GM21529 (cell line): ENCODE measurements around the gene RASEF.
"Not testable (repeated sequence)": the region's sequence is repeated elsewhere in the genome, so short reads cannot be mapped to it uniquely, and the experiment has no call there.

ENCODE experiments used
- ATAC-seq: cut with Tn5 transposase; IDR thresholded peaks from one replicate; pipeline ENCODE4 v1.9.1; 2021; ENCODE audit not compliant: unreplicated experiment

The RASEF gene

DNA sequence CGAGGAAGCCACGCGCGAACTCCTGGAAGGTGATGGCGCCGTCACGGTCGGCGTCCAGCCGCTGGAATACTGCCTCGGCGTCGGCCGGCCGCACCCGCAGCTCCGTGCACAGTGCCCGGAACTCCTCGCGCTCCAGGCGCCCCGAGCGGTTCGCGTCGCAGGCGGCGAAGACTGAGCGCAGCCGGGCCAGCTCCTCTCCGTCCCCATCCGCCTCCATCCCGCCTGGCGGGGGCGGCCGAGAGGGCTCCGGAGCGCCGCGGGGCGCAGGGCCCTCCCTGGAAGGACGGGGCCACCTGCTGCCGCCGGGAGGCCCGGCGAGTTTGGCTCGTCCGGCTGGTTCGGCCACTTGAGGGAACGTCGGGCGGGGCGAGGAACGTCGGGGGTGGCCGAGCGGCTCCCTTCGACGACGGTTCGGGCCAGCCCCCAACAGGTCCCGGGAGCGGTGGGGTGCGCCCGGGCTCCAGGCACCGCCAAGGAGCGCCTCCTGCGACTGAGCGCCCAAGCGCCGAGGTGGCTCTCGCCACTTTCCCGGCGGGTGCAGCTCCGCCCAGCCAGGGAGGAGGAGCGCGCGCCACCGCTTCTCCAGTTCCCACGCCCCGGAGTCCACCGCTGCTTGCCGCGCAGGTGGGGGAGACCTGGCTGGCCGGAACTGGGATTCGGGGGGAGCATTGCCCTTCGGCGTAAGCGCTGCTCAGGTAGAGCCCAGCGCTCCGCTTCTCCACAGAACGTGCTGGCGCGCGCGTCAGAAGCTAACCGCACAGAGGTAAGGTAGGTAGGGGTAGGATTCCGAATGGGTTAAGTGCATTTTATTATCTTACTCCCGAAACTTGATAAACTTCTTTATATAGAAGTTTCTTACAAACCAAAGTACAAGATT lies at the start of gene RASEF:
Gene RASEF (minus strand): TSS at position 492 of the 877 bp plus-strand sequence. CDS start 275 bp downstream, at position 217.
- ATAC-seq = no peak

DNA sequence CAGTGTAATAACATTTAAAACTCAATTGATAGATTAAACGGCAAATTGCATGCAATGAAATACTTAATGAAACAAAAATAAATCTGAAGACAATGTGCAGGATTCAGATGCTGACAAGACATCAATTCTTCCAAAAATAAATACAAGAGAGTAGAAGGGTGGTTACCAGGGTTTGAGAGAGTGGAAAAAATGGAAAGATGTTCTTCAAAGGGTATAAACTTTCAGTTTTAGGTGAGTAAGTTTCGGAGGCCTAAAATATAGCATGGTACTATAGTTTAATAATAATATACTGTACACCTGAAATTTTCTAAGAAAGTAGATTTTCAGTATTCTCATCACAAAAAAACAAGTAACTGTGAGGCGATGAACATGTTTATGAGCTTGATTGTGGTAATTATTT lies 48.2 kb upstream of the RASEF start:
- ATAC-seq = no peak

DNA sequence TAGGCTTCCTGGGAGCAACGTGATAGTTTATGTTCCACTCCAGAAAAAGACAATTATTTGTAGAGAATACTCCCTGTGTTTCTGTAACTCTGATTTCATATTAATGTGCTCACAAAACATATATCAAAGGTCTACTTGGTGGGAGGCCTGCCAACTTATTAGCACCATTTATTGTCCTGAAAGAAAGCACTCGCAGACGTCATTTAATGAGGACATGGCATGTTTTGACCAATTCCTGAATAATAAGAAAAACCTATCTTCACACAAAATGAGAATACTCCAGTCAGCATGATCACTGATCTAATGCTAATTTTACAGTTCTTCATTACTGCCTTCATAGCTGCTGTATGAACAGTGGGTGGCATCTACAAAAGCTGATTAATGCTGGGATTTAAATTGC lies 46.4 kb upstream of the RASEF start:
- no peak for ATAC-seq

DNA sequence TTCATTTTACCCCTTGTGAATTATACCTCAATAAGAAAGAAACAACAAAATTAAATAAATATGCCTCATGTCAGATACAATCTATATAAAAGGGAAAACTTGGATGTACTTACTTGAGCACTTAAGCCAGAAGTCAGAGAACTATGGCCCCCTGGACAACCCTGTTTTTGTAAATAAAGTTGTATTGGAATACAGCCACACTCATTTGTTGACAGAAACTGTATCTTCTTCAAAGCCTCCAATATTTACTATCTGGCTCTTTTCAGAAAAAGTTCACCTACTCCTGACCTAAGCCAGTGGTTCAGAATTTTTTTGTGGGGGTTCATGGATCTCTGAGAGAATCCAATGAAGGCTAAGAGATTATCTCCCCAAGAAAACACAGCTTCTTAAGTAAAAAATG lies 45.3 kb upstream of the RASEF start:
- no peak for ATAC-seq

DNA sequence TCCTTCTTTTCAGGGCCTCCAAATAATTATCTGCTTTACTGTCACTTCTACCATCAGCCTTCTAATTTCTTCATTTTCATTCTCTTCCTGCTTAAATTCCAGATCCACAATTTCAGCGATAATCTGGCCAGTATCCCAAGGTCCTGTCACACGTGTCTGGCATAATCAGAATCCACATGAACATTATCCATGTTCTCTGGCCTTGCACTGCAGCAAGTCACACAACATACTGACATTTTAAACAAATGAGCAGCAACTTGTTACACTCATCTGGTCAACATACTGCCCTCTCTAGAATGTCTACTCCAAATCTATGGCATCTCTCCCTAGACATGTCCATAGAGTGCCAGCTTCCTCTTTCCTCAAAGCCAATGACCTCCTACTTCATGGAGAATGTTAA lies 43.8 kb upstream of the RASEF start:
- ATAC-seq = no peak

DNA sequence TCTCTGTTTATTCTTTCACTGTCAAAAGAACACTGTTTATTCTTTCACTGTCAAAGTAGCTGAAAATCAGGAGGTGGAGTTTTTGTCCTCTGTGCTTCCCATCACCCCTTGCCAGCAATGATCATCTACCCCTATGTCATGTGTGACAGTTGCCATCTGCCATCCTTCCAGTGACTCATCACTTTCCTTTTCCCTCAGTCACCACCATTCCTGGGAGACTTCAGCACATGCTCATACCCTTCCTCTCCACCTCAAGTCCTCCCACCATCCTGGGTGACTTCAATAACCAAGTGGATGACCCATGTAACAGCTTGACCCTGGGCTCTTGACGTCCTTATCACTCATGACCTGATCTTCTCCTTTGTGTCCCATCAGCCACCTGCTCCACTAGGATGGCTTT lies 43.3 kb upstream of the RASEF start:
- no peak for ATAC-seq

DNA sequence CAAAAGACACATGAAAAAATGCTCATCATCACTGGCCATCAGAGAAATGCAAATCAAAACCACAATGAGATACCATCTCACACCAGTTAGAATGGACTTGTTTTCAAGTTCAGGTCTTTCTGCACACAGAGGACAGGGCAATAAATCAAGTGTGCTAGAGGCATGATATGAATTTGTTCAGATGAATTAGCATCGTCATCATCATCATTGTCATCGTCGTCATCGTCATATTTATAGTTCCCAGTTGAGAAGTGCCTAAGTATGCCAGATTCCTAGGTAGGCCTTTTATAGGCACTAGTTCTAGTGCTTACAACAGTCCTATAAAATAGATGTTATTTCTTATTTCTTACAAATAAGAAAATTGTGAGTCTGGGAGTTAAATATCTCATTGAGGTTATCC lies 34.7 kb upstream of the RASEF start:
- ATAC-seq = no peak

DNA sequence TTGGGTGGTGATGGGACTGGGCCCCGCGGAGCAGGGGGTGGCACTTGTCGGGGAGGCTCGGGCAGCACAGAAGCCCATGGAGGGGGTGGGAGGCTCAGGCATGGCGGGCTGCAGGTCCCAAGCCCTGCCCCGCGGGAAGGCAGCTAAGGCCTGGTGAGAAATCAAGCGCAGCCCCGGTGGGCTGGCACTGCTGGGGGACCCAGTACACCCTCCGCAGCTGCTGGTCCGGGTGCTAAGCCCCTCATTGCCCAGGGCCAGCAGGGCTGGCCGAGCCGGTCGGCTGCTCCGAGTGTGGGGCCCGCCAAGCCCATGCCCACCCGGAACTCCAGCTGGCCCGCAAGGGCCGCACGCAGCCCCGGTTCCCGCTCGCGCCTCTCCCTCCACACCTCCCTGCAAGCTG lies 30.4 kb upstream of the RASEF start:
- not testable (repeated sequence) for ATAC-seq

DNA sequence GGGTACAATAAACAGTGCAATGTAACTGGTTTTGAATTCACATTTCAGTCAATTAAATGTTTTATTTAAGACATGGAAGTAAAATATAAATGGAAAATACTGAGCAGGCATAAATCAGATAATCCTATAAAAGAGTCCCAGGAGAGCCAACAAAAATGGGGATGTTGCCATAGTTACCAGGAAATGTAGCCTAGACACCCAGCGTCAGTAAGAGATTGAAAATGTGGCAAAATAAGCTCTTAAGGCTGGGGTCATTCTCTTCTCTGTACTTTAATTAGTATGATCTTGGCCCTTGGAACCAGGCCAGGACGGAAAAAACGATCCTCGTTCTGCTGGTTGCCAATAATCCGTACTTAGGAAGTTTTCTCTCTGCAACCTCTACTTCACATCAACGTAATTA lies 18.9 kb upstream of the RASEF start:
- no peak for ATAC-seq

DNA sequence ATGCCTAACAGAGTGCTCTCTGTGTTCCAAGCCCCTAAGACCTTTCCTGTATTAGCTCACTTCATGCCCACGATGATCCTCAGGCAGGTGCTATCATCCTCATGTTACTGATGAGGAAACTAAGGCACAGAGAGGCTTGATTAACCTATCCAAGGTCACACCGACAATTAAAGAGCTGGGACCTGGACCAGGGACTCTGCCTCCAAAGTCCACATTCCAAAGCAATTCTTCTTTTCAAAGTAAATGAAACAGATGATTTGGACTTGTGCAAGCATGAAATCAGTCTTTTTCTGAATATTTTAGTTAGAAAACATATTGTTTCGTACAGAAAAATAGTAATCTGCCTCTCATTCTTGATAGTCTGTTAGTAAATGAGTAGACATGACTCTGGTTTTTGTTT lies 18.1 kb upstream of the RASEF start:
- ATAC-seq = no peak

DNA sequence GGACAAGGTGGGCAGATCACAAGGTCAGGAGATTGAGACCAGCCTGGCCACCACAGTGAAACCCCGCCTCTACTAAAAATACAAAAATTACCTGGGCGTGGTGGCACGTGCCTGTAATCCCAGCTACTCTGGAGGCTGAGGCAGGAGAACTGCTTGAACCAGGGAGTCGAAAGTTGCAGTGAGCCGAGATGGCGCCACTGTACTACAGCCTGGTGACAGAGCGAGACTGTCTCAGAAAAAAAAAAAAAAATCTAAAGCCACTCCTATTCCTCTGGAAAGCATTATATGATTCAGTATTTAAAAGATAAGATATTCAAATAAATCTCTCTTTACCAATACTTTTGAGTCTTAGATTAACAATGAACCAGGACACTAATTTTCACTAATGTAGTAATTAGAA lies 13.0 kb upstream of the RASEF start:
- not testable (repeated sequence) for ATAC-seq

DNA sequence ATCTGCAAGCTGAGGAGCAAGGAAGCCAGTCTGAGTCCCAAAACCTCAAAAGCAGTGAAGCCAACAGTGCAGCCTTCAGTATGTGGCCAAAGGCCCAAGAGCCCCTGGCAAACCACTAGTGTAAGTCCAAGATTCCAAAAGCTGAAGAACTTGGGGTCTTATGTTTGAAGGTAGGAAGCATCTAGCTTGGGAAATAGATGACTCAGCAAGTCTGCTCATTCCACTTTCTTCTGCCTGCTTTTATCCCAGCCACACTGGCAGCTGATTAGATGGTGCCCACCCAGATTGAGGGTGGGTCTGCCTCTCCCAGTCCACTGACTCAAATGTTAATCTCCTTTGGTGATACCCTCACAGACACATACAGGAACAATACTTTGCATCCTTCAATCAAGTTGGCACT lies 9.6 kb upstream of the RASEF start:
- ATAC-seq = not testable (repeated sequence)

DNA sequence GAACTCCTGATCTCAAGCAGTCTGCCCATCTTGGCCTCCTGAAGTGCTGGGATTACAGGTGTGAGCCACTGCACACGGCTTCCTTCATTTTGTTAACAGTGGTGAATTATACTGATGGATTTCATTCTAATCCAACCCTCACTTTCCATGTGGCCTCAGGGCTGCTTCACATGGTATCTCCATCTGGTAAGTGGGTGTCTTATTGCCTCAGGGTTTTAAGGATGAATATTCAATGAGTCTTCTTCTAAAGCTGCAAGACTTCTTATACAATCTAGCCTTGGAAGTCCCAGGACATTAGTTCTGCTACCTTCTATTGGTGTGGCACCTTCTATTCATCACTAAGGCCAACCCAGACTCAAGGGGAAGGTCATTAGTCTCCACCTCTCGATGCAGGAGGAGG lies 8.7 kb upstream of the RASEF start:
- ATAC-seq = no peak

DNA sequence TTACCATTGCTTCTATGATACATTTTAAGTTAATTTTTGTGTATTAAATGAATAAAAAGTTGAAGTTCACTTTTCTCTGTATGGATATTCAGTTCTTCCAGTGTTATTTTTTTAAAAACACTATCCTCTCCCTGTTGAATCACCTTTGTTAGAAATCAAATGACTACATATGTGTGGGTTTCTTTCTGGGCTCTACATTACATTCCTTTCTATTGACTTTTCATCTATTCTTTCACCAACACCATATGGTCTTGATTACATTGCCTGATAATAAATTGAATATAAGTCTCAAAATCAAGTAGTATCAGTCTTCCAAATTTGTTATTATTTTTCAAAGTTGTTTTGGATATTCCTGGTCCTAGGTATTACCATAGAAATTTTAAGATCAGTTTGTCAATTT lies 7.3 kb upstream of the RASEF start:
- no peak for ATAC-seq

DNA sequence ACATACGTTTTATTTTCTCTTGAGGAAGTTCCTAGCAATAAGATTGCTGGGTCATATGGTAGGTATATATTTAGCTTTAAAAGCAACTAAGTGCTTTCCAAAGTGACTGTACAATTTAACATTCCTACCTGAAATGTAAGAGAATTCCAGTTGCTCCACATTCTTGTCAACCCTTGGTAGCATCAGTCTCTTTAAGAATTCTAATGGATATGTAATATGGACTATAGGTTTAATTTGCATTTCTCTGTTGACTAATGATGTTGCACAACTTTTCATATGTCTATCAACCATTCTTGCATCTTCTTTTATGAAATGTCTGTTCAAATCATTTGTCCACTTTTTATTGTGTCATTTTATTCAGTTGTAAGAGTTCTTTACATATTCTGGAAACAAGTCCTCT lies 6.7 kb upstream of the RASEF start:
- no peak for ATAC-seq

DNA sequence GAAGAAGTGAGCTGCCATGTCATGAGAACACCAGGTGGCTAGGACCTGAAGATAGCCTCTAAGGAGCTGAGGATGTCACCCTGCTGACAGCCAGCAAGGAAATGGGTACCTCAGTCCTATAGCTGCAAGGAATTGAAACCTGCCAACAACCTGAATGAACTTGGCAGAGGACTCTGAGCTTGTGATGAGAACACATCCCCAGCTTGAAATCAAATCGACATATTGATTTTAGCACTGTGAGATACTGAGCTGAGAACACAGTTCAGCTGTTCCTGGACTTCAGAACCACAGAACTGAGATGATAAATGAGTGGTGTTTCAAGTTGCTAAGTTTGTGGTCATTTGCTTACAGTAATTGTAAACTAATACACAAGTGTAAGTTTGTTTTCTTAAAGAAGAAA lies 5.5 kb upstream of the RASEF start:
- no peak for ATAC-seq

DNA sequence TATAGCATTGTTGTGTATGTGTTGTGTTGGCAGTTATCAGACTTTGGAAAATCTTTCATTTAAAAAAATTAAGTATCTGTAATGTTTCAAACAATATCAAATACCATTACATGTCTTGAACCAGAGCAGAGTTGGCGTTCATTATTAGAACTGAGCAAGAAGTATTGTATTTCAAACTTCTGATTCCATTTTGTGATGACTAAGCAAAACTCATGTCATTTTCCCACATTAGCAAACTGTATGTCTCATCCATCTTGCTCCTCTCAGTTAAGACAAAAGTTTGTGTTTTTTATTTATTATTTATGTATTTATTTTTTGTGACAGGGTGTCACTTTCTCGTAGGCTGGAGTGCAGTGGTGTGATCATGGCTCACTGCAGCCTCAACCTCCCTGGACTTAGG lies 4.6 kb upstream of the RASEF start:
- ATAC-seq = no peak

DNA sequence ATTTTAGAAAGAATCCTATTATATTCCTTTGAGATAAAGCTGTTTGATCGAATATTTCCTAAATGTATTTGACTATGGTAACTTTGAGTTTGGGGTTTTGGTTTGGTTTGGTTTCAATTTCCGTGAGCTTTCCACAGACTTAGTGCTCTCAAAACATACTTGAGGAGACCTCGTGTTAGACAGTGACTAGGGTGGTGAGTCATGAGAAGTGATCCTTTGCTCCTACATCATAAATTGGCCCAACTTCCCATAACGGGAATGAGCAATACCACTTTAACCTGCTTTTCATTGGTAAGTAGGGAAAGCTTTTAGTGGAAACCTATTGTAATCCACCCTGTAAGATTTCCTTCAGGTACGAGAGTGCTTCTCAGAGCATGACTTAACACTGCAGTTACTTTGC lies 3.8 kb upstream of the RASEF start:
- no peak for ATAC-seq

DNA sequence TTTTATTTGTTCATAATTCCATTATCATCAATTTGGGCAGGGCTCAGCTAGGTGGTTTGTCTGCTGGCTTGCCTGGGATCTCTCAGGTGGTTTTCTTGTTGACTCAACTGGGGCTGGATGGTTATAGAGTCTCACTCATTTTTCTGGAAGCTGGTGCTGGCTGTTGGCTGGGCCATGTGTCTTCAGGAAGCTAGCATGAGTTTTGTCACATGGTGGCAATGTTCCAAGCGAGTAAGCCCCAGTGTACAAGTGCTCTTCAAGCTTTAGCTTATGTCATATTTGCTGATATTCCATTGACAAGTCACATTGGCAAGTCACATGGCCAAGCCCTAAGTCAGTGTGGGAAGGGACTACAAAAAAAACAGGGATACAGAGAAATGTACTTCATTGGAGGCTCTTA lies 2.3 kb upstream of the RASEF start:
- no peak for ATAC-seq

DNA sequence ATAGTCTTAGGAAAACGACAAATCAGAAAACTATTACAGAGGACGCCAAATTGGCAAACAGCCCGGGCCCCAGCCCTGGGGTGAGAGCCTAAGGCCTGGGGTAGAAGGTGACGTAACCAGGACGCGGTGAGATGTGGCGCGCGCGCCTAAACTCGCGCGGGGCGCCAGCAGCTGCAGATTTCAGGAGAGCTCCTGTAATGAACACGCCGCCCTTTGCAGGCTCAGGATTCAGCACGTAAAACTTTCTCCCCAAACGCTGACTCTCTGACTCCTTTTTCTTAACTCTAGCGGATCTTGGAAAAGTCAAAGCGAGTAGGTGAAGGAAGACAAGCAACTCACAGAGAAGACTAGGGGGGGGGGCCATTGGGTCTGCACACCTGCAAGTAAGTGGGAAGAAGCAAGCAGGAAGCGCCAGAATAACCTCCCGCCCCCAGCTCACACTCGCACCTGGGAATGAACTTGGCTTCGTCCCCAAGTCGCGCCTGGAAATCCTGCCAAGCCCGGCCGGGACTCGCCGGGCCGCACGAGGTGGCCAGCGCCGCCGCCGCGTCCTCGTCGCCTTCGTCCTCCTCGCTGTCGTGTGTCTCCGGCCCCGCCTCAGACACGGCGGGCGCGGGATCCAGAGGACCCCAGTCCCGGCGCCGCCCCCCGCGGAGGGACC lies 822 bp downstream of the RASEF start:
- no peak for ATAC-seq

DNA sequence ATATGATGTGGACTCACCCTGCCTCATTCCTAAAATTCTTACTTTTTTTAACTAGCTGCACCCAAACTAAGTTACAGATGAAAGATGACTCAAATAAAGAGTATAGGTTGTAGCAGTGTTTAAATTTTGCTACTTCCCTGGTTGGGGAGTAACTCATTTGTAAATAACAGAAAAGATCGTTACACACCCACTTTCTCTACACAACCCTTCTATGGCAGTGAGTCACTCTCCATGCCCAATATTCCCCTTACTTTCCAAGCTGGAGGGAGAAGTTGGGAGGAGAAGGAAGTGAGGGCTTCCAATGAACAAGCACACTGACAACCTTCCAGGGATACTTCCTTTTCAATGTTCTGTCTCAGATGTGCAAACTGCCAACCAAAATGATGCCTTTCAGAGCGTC lies 1.9 kb downstream of the RASEF start:
- no peak for ATAC-seq

DNA sequence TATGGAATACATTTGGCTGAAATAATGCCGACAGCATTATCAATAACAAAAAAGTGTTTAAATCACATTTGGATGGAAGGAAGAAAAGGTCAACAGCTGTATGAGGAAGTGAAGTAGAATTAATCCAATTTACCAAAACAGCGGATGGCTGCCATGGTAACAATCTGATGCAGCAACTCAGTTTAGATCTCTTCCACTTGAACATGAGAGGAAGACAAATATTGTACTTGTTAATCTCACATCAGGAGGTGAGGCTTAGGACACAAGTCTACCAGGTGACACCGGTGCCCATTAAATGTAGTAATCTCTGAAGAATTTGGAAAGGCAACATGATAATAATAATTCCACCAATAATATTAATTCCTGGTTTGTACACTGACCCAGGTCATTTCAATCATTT lies 2.4 kb downstream of the RASEF start:
- no peak for ATAC-seq

DNA sequence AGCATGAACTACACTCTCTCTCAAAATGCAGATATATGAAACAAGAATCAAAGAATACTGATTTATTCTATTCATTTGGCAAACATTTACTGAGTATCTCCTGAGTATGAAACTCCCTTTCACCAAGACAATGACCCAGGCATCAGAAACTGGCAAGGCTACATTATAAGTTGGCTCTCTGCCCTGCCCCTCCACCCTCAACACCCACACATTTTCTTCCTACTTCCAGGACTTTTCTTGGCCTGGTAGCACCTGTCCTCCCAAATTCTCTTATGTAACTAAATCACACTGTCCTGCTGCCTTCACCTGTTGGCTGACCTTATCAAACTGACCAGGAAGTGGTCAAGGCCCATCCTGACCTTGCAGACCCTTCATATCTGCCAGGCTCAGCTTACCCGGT lies 3.5 kb downstream of the RASEF start:
- ATAC-seq = no peak
